ENCODE measurements around the gene PGAM1.
"Not testable (repeated sequence)": the region's sequence is repeated elsewhere in the genome, so short reads cannot be mapped to it uniquely, and the experiment has no call there.

The PGAM1 gene

GRCh38 chr10:97459933-97460332 is 33.9 kb downstream of the PGAM1 start:
- DNase-seq = no peak

DNA sequence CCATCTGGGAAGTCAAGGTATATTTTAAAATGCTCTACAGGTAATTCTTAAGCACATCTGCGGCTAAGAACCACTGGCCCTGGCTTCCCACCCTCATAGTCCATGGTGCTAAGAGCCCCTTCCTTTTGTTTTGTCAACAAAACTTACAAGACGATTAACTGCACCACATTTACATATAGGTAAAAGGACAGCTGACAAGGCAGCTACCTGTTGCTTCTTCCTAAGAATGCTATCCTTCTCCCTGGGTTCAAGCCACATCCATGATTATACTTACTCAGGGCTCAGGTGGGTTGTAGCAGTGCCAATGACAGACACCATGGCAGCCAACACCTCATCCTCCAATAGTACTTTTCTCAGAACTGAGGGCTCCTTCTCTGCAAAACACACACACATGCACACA is 36.3 kb downstream of the PGAM1 start:
- DNase-seq = no peak

DNA sequence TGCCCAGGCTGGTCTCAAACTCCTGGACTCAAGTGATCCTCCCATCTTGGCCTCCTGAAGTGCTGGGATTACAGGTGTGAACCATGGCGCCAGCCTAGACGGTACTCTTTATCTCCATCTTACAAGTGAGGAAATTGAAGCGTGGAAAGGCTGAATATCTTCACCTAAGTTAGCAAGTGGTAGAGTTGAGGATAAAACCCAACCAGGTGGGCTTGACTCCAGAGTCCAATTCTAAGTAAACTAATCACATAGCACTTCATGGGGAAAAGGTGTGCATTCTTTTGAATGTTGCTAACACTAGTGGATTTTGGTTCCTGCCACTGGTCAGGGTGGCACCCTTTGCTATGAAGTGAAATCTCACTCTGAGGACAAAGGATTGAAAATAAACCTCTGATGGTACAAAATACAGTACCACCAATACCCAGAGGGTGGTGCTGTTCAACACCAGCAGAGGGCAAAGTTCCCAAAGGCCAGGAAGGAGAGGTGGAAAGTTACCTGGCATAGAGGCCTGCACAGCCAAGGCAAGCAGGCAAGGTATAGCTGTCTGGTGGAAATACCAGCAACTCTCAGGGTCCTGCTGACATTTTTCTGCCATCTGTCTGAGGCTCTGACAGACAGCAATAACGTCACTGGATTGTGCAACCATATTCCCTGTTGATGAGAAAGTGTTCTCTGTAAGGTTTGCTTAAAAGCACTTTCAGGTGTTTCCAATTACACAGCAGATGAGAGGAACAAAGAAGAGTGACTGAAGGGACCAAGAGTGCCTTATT is 37.6 kb downstream of the PGAM1 start:
- peak; percentile 43 for DNase-seq

DNA sequence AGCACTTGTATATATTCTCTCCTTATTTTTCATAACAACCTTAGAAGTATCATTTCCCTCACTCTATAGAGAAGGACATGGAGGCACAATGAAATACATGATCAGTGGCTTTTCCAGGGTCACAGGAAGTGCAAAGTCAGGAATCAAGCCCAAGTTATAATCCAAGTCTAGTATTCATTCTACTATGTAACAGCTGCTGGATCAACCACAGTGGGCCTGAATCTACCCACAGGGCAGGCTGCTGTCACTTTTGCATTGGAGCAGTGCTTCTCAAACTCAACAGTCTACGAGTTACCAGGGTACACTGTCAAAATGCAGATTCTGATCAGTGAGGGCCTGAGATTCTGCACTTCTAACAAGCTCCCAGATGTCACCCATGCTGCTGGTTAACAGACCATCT is 38.2 kb downstream of the PGAM1 start:
- no peak for DNase-seq

- DNase-seq = no peak
Observed at GRCh38 chr10:97465982-97466381, 40.0 kb downstream of the PGAM1 start.

DNA sequence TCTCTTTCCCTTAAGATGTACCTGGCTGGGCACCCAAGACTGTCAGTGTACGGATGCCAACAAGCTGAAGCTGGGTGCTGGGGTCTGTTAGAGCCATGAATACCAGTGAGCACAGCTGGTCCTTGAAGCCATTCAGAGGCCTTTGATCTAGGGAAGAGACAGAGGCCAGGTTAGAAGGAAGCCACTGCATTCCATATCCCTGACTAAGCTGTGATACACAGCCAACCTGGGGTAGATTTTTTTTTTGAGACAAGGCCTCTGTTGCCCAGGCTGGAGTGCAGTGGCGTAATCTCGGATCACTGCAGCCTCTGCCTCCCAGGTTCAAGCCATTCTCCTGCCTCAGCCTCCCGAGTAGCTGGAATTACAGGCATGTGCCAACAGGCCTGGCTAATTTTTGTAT is 40.8 kb downstream of the PGAM1 start:
- DNase-seq = no peak

DNA sequence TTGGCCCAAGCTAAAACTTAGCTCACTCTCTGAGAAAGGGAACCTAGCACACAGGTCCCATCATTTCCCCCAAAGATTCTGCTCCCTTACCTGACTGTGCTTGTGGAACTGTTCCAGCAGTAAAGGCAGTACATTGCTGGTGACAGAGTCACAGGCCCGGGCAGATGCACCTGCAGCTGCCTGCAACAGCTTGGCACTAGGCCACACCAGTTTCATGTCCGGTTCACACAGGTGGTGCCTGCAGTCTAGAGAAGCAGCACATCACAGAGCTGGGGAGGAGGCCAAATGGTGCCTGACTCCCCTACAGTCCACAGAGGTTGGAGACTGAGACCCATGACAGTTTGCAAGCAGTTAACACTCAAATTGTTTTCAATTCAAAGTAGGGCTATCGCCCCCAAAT is 42.2 kb downstream of the PGAM1 start:
- DNase-seq = no peak

- not testable (repeated sequence) for DNase-seq
Observed at GRCh38 chr10:97468781-97469180, 42.8 kb downstream of the PGAM1 start.

DNA sequence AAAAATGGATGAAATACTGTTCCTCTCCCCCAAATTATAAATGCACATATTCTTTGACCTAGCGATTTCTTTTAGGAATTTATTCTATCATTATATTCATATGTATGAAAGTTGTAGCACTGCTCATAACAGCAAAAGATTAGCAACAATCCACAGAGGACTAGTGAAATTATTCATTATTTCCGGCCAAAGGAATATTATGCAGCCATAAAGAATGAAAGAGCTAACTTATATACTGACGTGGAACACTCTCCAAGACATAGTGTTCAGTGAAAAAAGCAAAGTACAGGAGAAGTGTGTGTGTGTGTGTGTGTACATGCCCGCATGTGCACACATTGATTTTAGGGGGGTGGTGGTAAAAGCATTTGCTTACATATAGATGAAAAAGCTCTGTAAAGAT is 48.9 kb downstream of the PGAM1 start:
- DNase-seq = no peak

GRCh38 chr10:97475936-97476594 is 50.1 kb downstream of the PGAM1 start:
- DNase-seq = no peak

DNA sequence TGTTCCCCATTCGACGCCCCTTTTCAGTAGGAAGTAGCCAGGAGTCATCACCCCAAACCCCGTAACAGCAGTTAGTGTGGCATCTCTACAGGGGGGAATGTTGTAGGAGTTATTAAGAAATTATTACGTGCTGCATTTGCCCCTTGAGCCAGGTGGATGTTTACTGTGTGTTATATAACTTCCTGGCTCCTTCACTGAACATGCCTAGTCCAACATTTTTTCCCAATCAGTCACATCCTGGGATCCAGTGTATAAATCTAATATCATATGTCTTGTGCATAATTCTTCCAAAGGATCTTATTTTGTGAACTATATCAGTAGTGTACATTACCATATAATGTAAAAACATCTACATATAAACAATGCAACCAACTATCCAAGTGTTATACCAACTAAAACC is 53.4 kb downstream of the PGAM1 start:
- not testable (repeated sequence) for DNase-seq

- DNase-seq = no peak
Observed at GRCh38 chr10:97479939-97480338, 53.9 kb downstream of the PGAM1 start.

DNA sequence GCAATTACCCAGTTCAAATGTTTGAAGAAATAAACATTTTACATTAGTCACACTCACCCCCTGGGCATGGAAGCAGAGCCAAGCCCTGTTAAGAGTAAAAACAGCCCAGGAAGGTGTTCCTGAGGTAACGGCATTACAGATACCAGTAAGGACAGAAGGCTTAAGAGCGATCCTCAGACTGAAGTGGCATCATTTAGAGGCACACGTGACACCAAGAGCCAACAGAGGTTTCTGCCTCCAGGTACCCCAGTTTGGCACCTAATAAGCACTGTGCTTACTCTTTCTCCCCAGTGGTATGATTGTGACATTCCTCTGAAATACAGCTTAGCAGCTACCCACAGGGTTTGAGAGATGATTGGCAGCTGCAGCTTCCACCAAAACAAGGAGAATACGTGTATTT is 55.1 kb downstream of the PGAM1 start:
- DNase-seq = no peak

DNA sequence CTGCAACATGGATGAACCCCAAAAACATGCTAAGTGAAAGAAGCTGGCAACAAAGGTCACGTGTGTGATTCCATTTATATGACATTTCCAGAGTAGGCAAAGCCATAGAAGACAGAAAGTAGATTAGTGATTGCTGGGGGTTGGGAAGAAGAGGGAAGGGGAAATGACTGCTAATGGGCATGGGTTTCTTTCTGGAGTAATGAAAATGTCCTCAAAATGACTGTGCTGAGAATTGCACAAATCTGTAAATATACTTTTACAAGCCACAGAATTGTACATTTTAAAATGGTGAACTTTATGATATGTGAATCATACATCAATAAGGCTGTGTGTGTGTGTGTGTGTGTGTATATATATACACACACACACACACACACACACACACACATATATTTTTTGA is 56.4 kb downstream of the PGAM1 start:
- no peak for DNase-seq
